SU-DHL-6 (cell line): ENCODE measurements around the gene SCAPER.

ENCODE experiments used
- H2AFZ ChIP-seq: fragments of 200-600 bp; sonication (generic); 2 replicates; pipeline ENCODE4 v1.6.1; 2014; ENCODE audit warnings: low read depth, mild to moderate bottlenecking, moderate library complexity, mixed read lengths, antibody characterized with exemption, low read length; ENCODE audit not compliant: severe bottlenecking
- H3F3A ChIP-seq: fragments of 200-600 bp; shearing (Covaris generic); 2 replicates; pipeline ENCODE4 v1.6.0; 2016; ENCODE audit warnings: antibody characterized with exemption, mild to moderate bottlenecking; ENCODE audit not compliant: insufficient read depth
- H3K27ac ChIP-seq: fragments of 200-600 bp; sonication (generic); 2 replicates; pipeline ENCODE4 v1.5.1; 2016; ENCODE audit warnings: low read depth, mild to moderate bottlenecking, low read length, moderate library complexity, mixed read lengths
- H3K27me3 ChIP-seq: fragments of 200-600 bp; sonication (generic), shearing (Covaris generic); 2 replicates; pipeline ENCODE4 v1.6.0; 2014; ENCODE audit warnings: mild to moderate bottlenecking, low read length
- H3K36me3 ChIP-seq: fragments of 200-600 bp; sonication (generic); 2 replicates; pipeline ENCODE4 v1.6.1; 2014; ENCODE audit warnings: mild to moderate bottlenecking, low read length, mixed read lengths
- H3K4me2 ChIP-seq: fragments of 300-600, 200-600 bp; shearing (Covaris generic), sonication (generic); 2 replicates; pipeline ENCODE4 v1.6.0; 2014; ENCODE audit warnings: low read length, low read depth, mild to moderate bottlenecking; ENCODE audit not compliant: poor library complexity, severe bottlenecking
- H3K4me3 ChIP-seq: fragments of 200-600 bp; sonication (generic); 2 replicates; pipeline ENCODE4 v1.5.1; 2014; ENCODE audit warnings: antibody characterized with exemption, low read length, mild to moderate bottlenecking, mixed read lengths; ENCODE audit not compliant: insufficient read depth, poor library complexity, severe bottlenecking
- H3K79me2 ChIP-seq: fragments of 200-600 bp; sonication (generic); 2 replicates; pipeline ENCODE4 v1.6.1; 2014; ENCODE audit warnings: mild to moderate bottlenecking, low read length, moderate library complexity; ENCODE audit not compliant: insufficient read depth
- H3K9ac ChIP-seq: fragments of 200-600 bp; sonication (generic); 2 replicates; pipeline ENCODE4 v1.7.0; 2014; ENCODE audit warnings: mild to moderate bottlenecking, low read length
- H3K9me2 ChIP-seq: fragments of 200-600 bp; sonication (generic); replicated peaks from 2 replicates; pipeline ENCODE4 v1.6.1; 2014; ENCODE audit warnings: low read length; ENCODE audit not compliant: insufficient read depth
- H3K9me3 ChIP-seq: fragments of 200-600 bp; sonication (generic); 2 replicates; pipeline ENCODE4 v1.6.1; 2014; ENCODE audit warnings: low read length, mixed read lengths; ENCODE audit not compliant: insufficient read depth
- H4K20me1 ChIP-seq: fragments of 200-600 bp; sonication (generic); 2 replicates; pipeline ENCODE4 v1.6.1; 2014; ENCODE audit warnings: low read depth, mild to moderate bottlenecking, antibody characterized with exemption, low read length, moderate library complexity, mixed read lengths
- EZH2phosphoT487 ChIP-seq: fragments of 200-600 bp; sonication (generic), shearing (Covaris generic); conservative IDR thresholded peaks from 2 replicates; pipeline ENCODE4 v1.6.1; 2018; ENCODE audit warnings: mild to moderate bottlenecking, antibody characterized with exemption, low read length, moderate library complexity, mixed read lengths
- TF ChIP-seq, protein P1 (sequence below): fragments of 200-600 bp; sonication (generic); IDR thresholded peaks from one replicate; pipeline ENCODE4 v1.5.1; 2017; ENCODE audit warnings: antibody characterized with exemption, mild to moderate bottlenecking, low read length, moderate library complexity; ENCODE audit not compliant: insufficient read depth, poor library complexity, severe bottlenecking

Gene SCAPER

DNA sequence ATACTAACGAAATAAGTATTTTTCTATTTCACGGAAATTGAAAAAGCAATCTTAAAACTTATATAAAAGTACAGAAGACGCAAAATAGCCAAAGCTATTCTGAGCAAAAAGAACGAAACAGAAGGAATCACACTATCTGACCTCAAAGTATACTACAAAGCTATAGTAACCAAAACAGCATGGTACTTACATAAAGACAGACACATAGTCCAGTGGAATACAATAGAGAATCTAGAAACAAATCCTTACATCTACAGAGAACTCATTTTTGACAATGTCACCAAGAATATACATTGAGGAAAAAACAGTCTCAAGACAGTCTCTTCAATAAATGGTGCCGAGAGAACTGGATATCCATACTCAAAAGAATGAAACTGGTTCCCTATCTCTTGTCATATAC lies 322.6 kb downstream of the SCAPER start:
- Histone ChIP-seq H3K27ac (no peak overlapping the region), H2AFZ (no peak overlapping the region), H3K4me3 (no peak overlapping the region), H3F3A (no peaks in the 10 kb centered on the region), H3K9me3 (no peaks in the 10 kb centered on the region), H4K20me1 (no peaks in the 10 kb centered on the region), H3K9ac (no peak overlapping the region), H3K4me2 (no peak overlapping the region), H3K36me3 (peaks cover 5% of the 10 kb centered on the region; the same call in 1 of the 2 replicates), H3K27me3 (no peaks in the 10 kb centered on the region), H3K79me2 (no peaks in the 10 kb centered on the region), H3K9me2 (no peaks in the 10 kb centered on the region)
- TF ChIP-seq, protein P1, sequence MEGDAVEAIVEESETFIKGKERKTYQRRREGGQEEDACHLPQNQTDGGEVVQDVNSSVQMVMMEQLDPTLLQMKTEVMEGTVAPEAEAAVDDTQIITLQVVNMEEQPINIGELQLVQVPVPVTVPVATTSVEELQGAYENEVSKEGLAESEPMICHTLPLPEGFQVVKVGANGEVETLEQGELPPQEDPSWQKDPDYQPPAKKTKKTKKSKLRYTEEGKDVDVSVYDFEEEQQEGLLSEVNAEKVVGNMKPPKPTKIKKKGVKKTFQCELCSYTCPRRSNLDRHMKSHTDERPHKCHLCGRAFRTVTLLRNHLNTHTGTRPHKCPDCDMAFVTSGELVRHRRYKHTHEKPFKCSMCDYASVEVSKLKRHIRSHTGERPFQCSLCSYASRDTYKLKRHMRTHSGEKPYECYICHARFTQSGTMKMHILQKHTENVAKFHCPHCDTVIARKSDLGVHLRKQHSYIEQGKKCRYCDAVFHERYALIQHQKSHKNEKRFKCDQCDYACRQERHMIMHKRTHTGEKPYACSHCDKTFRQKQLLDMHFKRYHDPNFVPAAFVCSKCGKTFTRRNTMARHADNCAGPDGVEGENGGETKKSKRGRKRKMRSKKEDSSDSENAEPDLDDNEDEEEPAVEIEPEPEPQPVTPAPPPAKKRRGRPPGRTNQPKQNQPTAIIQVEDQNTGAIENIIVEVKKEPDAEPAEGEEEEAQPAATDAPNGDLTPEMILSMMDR: no peak
- no peak for TF ChIP-seq EZH2phosphoT487

- Histone ChIP-seq H4K20me1 (no peaks in the 10 kb centered on the region), H3K27ac (no peak overlapping the region), H3K4me2 (no peak overlapping the region), H3K27me3 (no peaks in the 10 kb centered on the region), H3K36me3 (peaks cover 5% of the 10 kb centered on the region; the same call in 1 of the 2 replicates), H3K79me2 (no peaks in the 10 kb centered on the region), H3F3A (no peaks in the 10 kb centered on the region), H3K4me3 (no peak overlapping the region), H3K9ac (no peak overlapping the region), H2AFZ (no peak overlapping the region), H3K9me3 (no peaks in the 10 kb centered on the region), H3K9me2 (no peaks in the 10 kb centered on the region)
- TF ChIP-seq, protein P1: no peak
- TF ChIP-seq EZH2phosphoT487: no peak
These were observed 327.1 kb downstream of the SCAPER start for GRCh38 chr15:76577879-76578512.

- Histone ChIP-seq H3K27me3 (no peaks in the 10 kb centered on the region), H3K27ac (no peak overlapping the region), H3K36me3 (no peaks in the 10 kb centered on the region), H2AFZ (no peak overlapping the region), H3K9ac (no peak overlapping the region), H3K9me3 (no peaks in the 10 kb centered on the region), H4K20me1 (no peaks in the 10 kb centered on the region), H3K4me3 (no peak overlapping the region), H3K4me2 (no peak overlapping the region), H3F3A (no peaks in the 10 kb centered on the region), H3K9me2 (no peaks in the 10 kb centered on the region), H3K79me2 (no peaks in the 10 kb centered on the region)
- no peak for TF ChIP-seq EZH2phosphoT487
- TF ChIP-seq, protein P1: no peak
These were observed 328.4 kb downstream of the SCAPER start for GRCh38 chr15:76576523-76577279.
